Naive thymus-derived CD4-positive, alpha-beta T cell (primary cell): ENCODE measurements around the gene SVIL. TPM values are rescaled to one million over a fixed set of nuclear protein-coding genes. Genes with fewer than 3 reads are reported as not detected.
"Not testable (repeated sequence)": the region's sequence is repeated elsewhere in the genome, so short reads cannot be mapped to it uniquely, and the experiment has no call there.

Experiments used
- ATAC-seq: fragments of 150-1000 bp; cut with Tn5 transposase; 2 replicates; pipeline ENCODE4 v1.10.0; 2021; ENCODE audit warnings: mild to moderate bottlenecking, moderate library complexity
- CTCF ChIA-PET: fragments of 350-600 bp; sonication (Branson Sonifier 250); formaldehyde crosslinking; loops from one replicate; lab custom pipeline; 2021; ENCODE audit warnings: antibody characterized with exemption; lab: Charles Lee
- POLR2A ChIA-PET: fragments of 350-600 bp; sonication (Branson Sonifier 250); formaldehyde crosslinking; loops from one replicate; lab custom pipeline; 2021; ENCODE audit warnings: antibody characterized with exemption, inconsistent platforms; lab: Charles Lee
- DNase-seq, 9 donors: peaks; one replicate each; pipeline versions ENCODE4 v3.0.0 to v3.0.0-alpha.2; 2020 to 2022; ENCODE audit warnings: mixed read lengths in 1 of 9
- H3K27ac ChIP-seq: one replicate; pipeline ENCODE4 v1.7.0; 2013; ENCODE audit warnings: mild to moderate bottlenecking, low read depth, low read length, moderate library complexity
- H3K27me3 ChIP-seq, 2 donors: one replicate each; pipeline ENCODE4 v1.7.0; 2013; ENCODE audit warnings: low read length in 2 of 2, mild to moderate bottlenecking in 2 of 2, moderate library complexity in 2 of 2; ENCODE audit not compliant: control insufficient read depth in 2 of 2, insufficient read depth in 2 of 2
- H3K36me3 ChIP-seq, 3 experiments: 1 replicate in 2 of 3; 2 replicates in 1 of 3; pipeline ENCODE4 v1.7.0; 2013; ENCODE audit warnings: low read length in 3 of 3, mild to moderate bottlenecking in 3 of 3, moderate library complexity in 1 of 3; ENCODE audit not compliant: insufficient read depth in 3 of 3, control insufficient read depth in 2 of 3
- H3K4me1 ChIP-seq, 2 donors: one replicate each; pipeline ENCODE4 v1.7.0; 2013; ENCODE audit warnings: low read length in 2 of 2, mild to moderate bottlenecking in 2 of 2, moderate library complexity in 1 of 2; ENCODE audit not compliant: control insufficient read depth in 2 of 2, insufficient read depth in 2 of 2
- H3K4me3 ChIP-seq: 2 replicates; pipeline ENCODE4 v1.7.0; 2013; ENCODE audit warnings: mild to moderate bottlenecking, low read length
- H3K9me3 ChIP-seq, 3 experiments: 1 replicate in 2 of 3; 2 replicates in 1 of 3; pipeline ENCODE4 v1.7.0; 2013; ENCODE audit warnings: low read length in 3 of 3; ENCODE audit not compliant: control insufficient read depth in 2 of 3
- H3K27ac Mint-ChIP-seq, 9 donors: one replicate each; pipeline ENCODE4 v1.8.0; 2020 to 2022; ENCODE audit warnings: mixed read lengths in 9 of 9, mild to moderate bottlenecking in 8 of 9, moderate library complexity in 5 of 9, inconsistent platforms in 2 of 9
- H3K27me3 Mint-ChIP-seq, 5 donors: one replicate each; pipeline ENCODE4 v1.8.0; 2021 to 2022; ENCODE audit warnings: mixed read lengths in 5 of 5, mild to moderate bottlenecking in 1 of 5
- H3K36me3 Mint-ChIP-seq, 5 donors: one replicate each; pipeline ENCODE4 v1.8.0; 2020 to 2022; ENCODE audit warnings: mixed read lengths in 5 of 5, mild to moderate bottlenecking in 3 of 5, inconsistent platforms in 1 of 5
- H3K4me1 Mint-ChIP-seq, 7 donors: one replicate each; pipeline ENCODE4 v1.8.0; 2020 to 2022; ENCODE audit warnings: mixed read lengths in 7 of 7, mild to moderate bottlenecking in 3 of 7, inconsistent platforms in 1 of 7
- H3K4me3 Mint-ChIP-seq, 10 donors: one replicate each; pipeline ENCODE4 v1.8.0; 2020 to 2022; ENCODE audit warnings: mild to moderate bottlenecking in 10 of 10, mixed read lengths in 10 of 10, moderate library complexity in 6 of 10, inconsistent platforms in 2 of 10
- H3K9me3 Mint-ChIP-seq, 11 donors: one replicate each; pipeline ENCODE4 v1.8.0; 2020 to 2022; ENCODE audit warnings: mixed read lengths in 11 of 11, mild to moderate bottlenecking in 4 of 11, inconsistent platforms in 1 of 11, moderate library complexity in 1 of 11
- intact Hi-C, 2 donors: fragments of 100-400 bp; cut with micrococcal nuclease; formaldehyde crosslinking; loops; one replicate each; pipeline ENCODE4 v1.15.1; 2023
- polyA plus RNA-seq, 2 donors: library from polyadenylated mRNA; unstranded; fragments of 300-500 nt; fragmentation: Illumina TruSeq; gene quantifications; one replicate each; pipeline ENCODE4 v1.2.3, GENCODE V29; 2021
- total RNA-seq, 6 experiments: library from RNA in 5 of 6; stranded (reverse) in 5 of 6; gene quantifications; 1 replicate in 5 of 6; 2 replicates in 1 of 6; pipeline ENCODE4 v1.2.3 and lab custom pipeline; 2021 to 2026

SVIL gene
- total and polyA plus RNA-seq, 7 experiments from 2014 or later: 8.7 to 48.9 (median 20.3) TPM

DNA sequence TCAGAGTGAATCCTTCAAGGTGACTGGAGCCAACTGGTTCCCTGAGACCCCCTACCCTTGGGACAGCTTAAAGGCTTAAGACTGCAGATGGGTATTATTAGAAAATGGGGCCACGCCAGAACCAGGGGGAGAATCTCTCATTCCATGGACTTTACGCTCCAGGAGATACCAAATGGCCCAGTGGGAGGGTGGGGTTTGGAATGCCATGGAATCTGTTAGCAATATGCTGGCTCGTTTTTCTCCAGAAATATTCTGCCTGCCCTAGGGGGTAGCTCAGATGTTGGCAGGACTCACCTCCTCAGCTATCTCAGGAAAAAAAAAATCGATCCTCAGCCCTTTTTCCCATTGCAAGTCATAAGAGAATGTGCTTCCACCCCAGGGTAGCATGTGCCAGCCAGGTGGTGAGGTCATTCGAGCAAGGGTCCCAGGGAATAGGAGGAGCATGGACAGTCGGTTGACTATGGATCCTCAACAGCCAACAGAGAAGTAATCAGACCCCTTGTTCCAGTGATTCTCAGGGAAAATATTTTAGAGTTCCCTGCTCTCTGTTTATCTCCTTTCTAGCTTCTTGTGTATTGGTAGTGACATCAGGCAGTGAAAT, 22.9 kb downstream of the SVIL start:
- peaks cover 0 to 31% (median 17%) of the 10 kb centered on the region in 7 donors for H3K4me1 Mint-ChIP-seq
- CTCF ChIA-PET: no interaction called here
- Histone ChIP-seq H3K4me3 (no peak overlapping the region), H3K27me3 (no peaks in the 10 kb centered on the region), H3K4me1 (no peaks in the 10 kb centered on the region), H3K9me3 (peaks cover 0 to 6% (median 0%) of the 10 kb centered on the region in 3 experiments), H3K27ac (no peak overlapping the region), H3K36me3 (no peaks in the 10 kb centered on the region)
- peaks cover 0 to 22% (median 0%) of the 10 kb centered on the region in 11 donors for H3K9me3 Mint-ChIP-seq
- H3K27me3 Mint-ChIP-seq: no peaks in the 10 kb centered on the region
- ATAC-seq (no peak), DNase-seq (no peak)
- POLR2A ChIA-PET: interaction anchor here (0.9 kb wide), 1 partner anchor 99 kb away, joined by 3 read pairs; no protein-coding TSS in a partner anchor
- intact Hi-C loops: no loop called here
- no peak overlapping the region for H3K4me3 Mint-ChIP-seq
- peaks cover 3 to 44% (median 19%) of the 10 kb centered on the region in 5 donors for H3K36me3 Mint-ChIP-seq
- peak overlapping the region in 1 of 9 donors; percentile 27 for H3K27ac Mint-ChIP-seq

DNA sequence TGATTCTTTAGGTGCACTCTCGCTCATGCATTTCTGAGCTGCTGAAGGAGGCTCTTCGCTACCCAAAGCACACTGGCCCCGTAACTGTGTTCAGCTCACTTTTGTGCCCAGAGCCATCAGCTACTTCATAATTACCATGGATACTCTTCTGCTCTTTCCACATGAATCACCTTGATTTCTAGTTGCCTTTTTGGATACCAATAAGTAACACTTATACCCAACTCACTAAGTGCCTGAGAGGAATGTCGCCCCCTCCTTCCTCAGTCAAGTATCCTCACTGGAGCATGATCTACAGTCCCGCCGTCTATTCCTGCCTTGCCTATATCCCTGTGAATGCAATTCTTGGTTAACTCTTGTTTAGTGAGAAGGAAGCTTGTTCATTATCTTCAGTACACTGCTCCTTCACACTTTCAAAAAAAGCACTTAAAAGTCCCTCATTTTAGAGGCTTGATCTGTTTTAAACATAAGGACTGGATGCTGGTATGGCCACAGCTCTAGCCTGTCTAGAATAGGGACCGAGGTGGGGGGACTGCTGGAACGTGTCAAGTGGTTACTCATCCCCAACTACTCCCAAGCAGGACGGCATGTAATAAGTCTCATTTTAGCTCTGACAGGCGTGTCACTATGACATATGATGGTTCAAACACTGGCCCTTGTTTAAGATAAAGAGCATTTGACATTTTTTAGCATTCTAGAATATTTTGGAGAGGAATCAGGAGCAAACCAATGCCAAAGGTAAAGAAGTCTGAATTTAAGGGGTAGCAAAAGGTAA, 23.7 kb downstream of the SVIL start:
- intact Hi-C loops: no loop called here
- DNase-seq (no peak), ATAC-seq (no peak)
- Mint-ChIP-seq H3K9me3 (peaks cover 0 to 22% (median 0%) of the 10 kb centered on the region in 11 donors), H3K36me3 (peaks cover 3 to 42% (median 19%) of the 10 kb centered on the region in 5 donors), H3K27me3 (no peaks in the 10 kb centered on the region), H3K4me1 (peaks cover 0 to 26% (median 16%) of the 10 kb centered on the region in 7 donors), H3K4me3 (no peak overlapping the region), H3K27ac (peak overlapping the region in 2 of 9 donors; percentile 3 to 68)
- ChIA-PET POLR2A (interaction anchor here (0.9 kb wide), 1 partner anchor 98 kb away, joined by 3 read pairs; no protein-coding TSS in a partner anchor), CTCF (no interaction called here)
- Histone ChIP-seq H3K4me3 (no peak overlapping the region), H3K9me3 (peaks cover 0 to 6% (median 0%) of the 10 kb centered on the region in 3 experiments), H3K36me3 (no peaks in the 10 kb centered on the region), H3K27me3 (no peaks in the 10 kb centered on the region), H3K27ac (no peak overlapping the region), H3K4me1 (no peaks in the 10 kb centered on the region)

DNA sequence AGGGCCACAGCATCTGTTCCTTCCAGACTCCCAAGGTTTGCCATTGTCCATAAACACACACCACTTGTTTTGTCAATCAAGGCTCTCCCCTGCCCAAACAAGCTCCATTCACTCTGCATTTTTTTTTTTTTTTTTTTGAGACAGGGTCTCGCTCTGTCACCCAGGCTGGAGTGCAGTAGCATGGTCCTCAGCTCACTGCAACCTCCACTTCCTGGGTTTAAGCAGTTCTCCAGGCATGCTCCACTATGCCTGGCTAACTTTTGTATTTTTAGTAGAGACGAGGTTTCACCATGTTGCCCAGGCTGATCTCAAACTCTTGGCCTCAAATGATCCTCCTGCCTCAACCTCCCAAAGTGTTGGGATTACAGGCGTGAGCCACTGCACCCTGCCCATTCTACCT, 24.4 kb downstream of the SVIL start:
- Mint-ChIP-seq H3K9me3 (peaks cover 0 to 22% (median 0%) of the 10 kb centered on the region in 11 donors), H3K4me1 (peaks cover 0 to 19% (median 14%) of the 10 kb centered on the region in 7 donors), H3K36me3 (peaks cover 3 to 42% (median 19%) of the 10 kb centered on the region in 5 donors), H3K4me3 (peak overlapping the region in 1 of 10 donors; percentile 19)
- H3K4me1 ChIP-seq, H3K27me3 ChIP-seq, H3K4me3 ChIP-seq, H3K27ac Mint-ChIP-seq, H3K27ac ChIP-seq, CTCF ChIA-PET, ATAC-seq, POLR2A ChIA-PET, intact Hi-C loops, DNase-seq, H3K36me3 ChIP-seq, H3K27me3 Mint-ChIP-seq, H3K9me3 ChIP-seq: not testable (repeated sequence)

DNA sequence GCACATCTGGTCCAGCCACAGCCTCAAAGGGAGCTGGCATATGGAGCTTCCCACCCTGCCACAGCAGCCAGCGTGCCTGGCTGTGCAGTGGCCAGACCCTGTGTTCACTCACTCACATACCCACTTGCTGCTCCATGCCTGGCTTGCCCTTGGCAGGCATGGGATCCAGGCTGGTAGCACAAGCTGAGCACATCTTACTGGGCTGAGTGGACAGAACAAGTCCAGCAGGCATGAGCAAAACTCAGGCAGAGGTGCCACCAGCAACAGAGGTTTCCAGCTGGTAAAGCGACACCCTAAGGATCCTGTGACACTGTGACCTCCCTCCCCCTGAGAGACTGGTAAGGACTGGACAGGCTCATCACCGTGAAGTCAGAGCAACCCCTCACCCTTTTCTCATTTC, 25.1 kb downstream of the SVIL start:
- H3K36me3 Mint-ChIP-seq: peaks cover 3 to 37% (median 19%) of the 10 kb centered on the region in 5 donors

DNA sequence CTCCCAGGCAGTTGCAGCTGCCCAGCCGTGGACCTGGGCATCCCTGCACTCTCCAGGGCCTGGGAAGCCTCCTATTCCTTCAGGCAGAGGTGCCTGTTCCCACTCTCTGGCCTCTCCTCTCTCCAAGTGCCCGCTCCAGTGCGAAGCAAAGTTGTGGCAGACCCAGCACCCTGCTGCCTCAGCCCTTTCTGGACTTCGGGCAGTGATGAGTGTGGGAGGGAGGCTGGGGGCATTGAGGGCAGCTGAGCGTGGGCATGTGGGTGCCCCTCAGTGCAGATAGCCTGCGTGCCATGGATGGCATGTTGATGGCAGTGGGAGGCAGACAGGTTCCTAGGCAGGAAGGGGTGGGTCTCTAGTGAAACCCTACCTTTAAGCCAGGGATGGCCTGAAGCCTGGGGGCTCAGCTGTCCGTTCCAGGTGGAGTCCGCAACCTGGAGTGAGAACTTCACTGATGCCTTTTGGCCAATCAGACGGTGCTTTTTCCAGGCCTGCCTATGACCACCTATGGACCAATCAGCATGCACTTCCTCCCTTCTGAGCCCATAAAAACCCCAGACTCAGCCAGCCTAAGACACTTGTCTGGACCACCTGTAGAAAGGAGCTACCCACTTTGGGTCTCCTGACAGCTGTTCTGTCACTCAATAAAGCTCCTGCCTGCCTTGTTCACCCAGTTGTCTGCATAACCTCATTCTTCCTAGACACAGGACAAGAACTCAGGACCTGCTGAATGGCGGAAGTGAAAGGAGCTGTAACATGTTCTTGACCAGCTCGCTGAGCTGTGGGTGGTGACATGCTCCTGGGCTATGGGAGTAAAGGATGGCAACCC, 26.1 kb downstream of the SVIL start:
- Histone ChIP-seq H3K36me3 (no peaks in the 10 kb centered on the region), H3K27me3 (no peaks in the 10 kb centered on the region), H3K4me3 (no peak overlapping the region), H3K9me3 (peaks cover 0 to 6% (median 0%) of the 10 kb centered on the region in 3 experiments), H3K27ac (no peak overlapping the region), H3K4me1 (no peaks in the 10 kb centered on the region)
- Mint-ChIP-seq H3K27me3 (no peaks in the 10 kb centered on the region), H3K4me3 (no peak overlapping the region), H3K4me1 (peaks cover 0 to 18% (median 11%) of the 10 kb centered on the region in 7 donors), H3K36me3 (peaks cover 3 to 32% (median 18%) of the 10 kb centered on the region in 5 donors), H3K9me3 (peaks cover 0 to 22% (median 0%) of the 10 kb centered on the region in 11 donors), H3K27ac (no peak overlapping the region)
- POLR2A ChIA-PET: interaction anchor here (0.8 kb wide), 1 partner anchor 158 kb away, joined by 3 read pairs; no protein-coding TSS in a partner anchor
- DNase-seq (no peak), ATAC-seq (no peak)
- intact Hi-C loops: no loop called here
- CTCF ChIA-PET: no interaction called here

More for the DNA sequence above, 25.1 kb downstream of the SVIL start:
- no peaks in the 10 kb centered on the region for H3K27me3 ChIP-seq
- peaks cover 0 to 6% (median 0%) of the 10 kb centered on the region in 3 experiments for H3K9me3 ChIP-seq
- Mint-ChIP-seq H3K4me1 (peaks cover 0 to 18% (median 11%) of the 10 kb centered on the region in 7 donors), H3K27ac (no peak overlapping the region), H3K27me3 (no peaks in the 10 kb centered on the region), H3K9me3 (peaks cover 0 to 22% (median 0%) of the 10 kb centered on the region in 11 donors), H3K4me3 (peak overlapping the region in 1 of 10 donors; percentile 19)
- no peak overlapping the region for H3K4me3 ChIP-seq
- H3K36me3 ChIP-seq: no peaks in the 10 kb centered on the region
- intact Hi-C loops: no loop called here
- H3K27ac ChIP-seq: no peak overlapping the region
- H3K4me1 ChIP-seq: no peaks in the 10 kb centered on the region
- no peak for ATAC-seq
- ChIA-PET CTCF (interaction anchor here (0.5 kb wide), 1 partner anchor 510 kb away, joined by 3 read pairs; no protein-coding TSS in a partner anchor), POLR2A (no interaction called here)
- no peak for DNase-seq

DNA sequence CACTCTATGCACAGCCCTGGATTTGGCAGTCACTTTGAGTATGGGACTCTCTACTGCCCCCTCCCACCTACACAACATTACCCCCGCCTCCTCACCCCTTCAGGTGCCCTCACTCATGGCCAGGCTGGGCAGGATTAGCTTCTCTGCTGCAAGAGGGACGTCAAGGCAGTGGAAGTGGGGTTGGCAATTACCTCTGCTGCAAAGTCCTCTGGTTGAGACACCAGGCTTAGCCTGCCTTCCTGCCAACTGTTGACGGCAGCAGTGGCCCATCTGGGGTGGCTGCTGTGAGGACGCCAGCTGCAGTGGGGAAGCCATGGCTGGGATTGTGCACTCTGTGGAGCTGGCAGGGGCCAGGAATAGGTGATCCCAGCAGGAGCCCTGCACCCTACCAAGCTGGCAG, 26.7 kb downstream of the SVIL start:
- H3K27ac ChIP-seq: no peak overlapping the region
- H3K27me3 ChIP-seq: no peaks in the 10 kb centered on the region
- CTCF ChIA-PET: no interaction called here
- no peak overlapping the region for H3K4me3 Mint-ChIP-seq
- ATAC-seq (no peak), DNase-seq (no peak)
- H3K9me3 Mint-ChIP-seq: peaks cover 0 to 22% (median 0%) of the 10 kb centered on the region in 11 donors
- H3K36me3 Mint-ChIP-seq: peaks cover 3 to 32% (median 18%) of the 10 kb centered on the region in 5 donors
- no peaks in the 10 kb centered on the region for H3K36me3 ChIP-seq
- intact Hi-C loops: no loop called here
- H3K4me1 Mint-ChIP-seq: peaks cover 0 to 18% (median 11%) of the 10 kb centered on the region in 7 donors
- H3K9me3 ChIP-seq: peaks cover 0 to 6% (median 0%) of the 10 kb centered on the region in 3 experiments
- no peaks in the 10 kb centered on the region for H3K27me3 Mint-ChIP-seq
- no peaks in the 10 kb centered on the region for H3K4me1 ChIP-seq
- POLR2A ChIA-PET: no interaction called here
- H3K27ac Mint-ChIP-seq: no peak overlapping the region
- H3K4me3 ChIP-seq: no peak overlapping the region
